ENCODE results near the gene ARMC8. TPM values are rescaled to one million over a fixed set of nuclear protein-coding genes. Genes with fewer than 3 reads are reported as not detected.

Gene ARMC8
- total and polyA plus RNA-seq, 8 donors = 11.7 to 125 (median 37.4) TPM

DNA sequence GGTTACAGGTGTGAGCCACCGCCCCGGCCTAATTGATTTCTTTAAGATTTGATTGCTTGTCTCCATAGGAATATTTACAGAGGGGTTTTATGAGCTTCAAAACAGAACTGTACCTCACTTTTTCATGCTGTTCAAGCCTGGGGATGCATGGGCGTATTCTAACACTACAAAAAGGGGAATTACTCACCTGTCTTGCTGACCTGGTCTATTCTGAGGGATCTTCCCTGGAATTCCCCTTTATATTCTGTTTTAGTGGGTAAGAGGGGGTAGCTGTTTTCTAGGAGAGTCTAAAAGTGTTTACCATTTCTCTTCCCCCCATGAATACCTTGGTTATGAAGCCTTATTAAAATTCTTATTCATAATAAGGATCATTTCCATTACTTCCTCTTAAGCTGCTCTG lies 94.5 kb downstream of the ARMC8 start:
- Histone ChIP-seq H3K27me3 (no peaks in the 10 kb centered on the region), H3K4me3 (no peak overlapping the region), H3K27ac (no peak overlapping the region), H3K36me3 (peaks cover 17 to 79% (median 58%) of the 10 kb centered on the region in 4 donors), H3K4me1 (no peaks in the 10 kb centered on the region), H3K9me3 (no peaks in the 10 kb centered on the region)
- WGBS, 5 donors = 92 to 100% (median 96%) methylated on average over 3 of the region's 3 CpGs
- intact Hi-C loops (cut with DNase I; ENCODE audit: low total_unique reads) = no loop called here
- no peak for TF ChIP-seq EP300 (IDR thresholded peaks at IDR 0.05)
- TF ChIP-seq POLR2A (IDR thresholded peaks at IDR 0.05) = no peak
- TF ChIP-seq, protein P1, sequence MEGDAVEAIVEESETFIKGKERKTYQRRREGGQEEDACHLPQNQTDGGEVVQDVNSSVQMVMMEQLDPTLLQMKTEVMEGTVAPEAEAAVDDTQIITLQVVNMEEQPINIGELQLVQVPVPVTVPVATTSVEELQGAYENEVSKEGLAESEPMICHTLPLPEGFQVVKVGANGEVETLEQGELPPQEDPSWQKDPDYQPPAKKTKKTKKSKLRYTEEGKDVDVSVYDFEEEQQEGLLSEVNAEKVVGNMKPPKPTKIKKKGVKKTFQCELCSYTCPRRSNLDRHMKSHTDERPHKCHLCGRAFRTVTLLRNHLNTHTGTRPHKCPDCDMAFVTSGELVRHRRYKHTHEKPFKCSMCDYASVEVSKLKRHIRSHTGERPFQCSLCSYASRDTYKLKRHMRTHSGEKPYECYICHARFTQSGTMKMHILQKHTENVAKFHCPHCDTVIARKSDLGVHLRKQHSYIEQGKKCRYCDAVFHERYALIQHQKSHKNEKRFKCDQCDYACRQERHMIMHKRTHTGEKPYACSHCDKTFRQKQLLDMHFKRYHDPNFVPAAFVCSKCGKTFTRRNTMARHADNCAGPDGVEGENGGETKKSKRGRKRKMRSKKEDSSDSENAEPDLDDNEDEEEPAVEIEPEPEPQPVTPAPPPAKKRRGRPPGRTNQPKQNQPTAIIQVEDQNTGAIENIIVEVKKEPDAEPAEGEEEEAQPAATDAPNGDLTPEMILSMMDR (IDR thresholded peaks at IDR 0.05) = no peak
- no peak for TF ChIP-seq POLR2AphosphoS5 (IDR thresholded peaks at IDR 0.05)
- DNase-seq = no peak

- intact Hi-C loops (cut with DNase I; ENCODE audit: low total_unique reads) = no loop called here
- no peaks in the 10 kb centered on the region for H3K27me3 ChIP-seq
- no peak overlapping the region for H3K27ac ChIP-seq
- H3K9me3 ChIP-seq = no peaks in the 10 kb centered on the region
- H3K4me3 ChIP-seq = no peak overlapping the region
- WGBS, 5 donors = 95 to 100% (median 97%) methylated on average over 2 of the region's 2 CpGs
- H3K36me3 ChIP-seq = peaks cover 27 to 80% (median 61%) of the 10 kb centered on the region in 4 donors
- DNase-seq = no peak
- TF ChIP-seq POLR2A (IDR thresholded peaks at IDR 0.05) = no peak
- no peak for TF ChIP-seq POLR2AphosphoS5 (IDR thresholded peaks at IDR 0.05)
- no peak for TF ChIP-seq EP300 (IDR thresholded peaks at IDR 0.05)
- TF ChIP-seq, protein P1 (IDR thresholded peaks at IDR 0.05) = no peak
- H3K4me1 ChIP-seq = no peaks in the 10 kb centered on the region
These were observed 95.7 kb downstream of the ARMC8 start for GRCh38 chr3:138282836-138283235.

DNA sequence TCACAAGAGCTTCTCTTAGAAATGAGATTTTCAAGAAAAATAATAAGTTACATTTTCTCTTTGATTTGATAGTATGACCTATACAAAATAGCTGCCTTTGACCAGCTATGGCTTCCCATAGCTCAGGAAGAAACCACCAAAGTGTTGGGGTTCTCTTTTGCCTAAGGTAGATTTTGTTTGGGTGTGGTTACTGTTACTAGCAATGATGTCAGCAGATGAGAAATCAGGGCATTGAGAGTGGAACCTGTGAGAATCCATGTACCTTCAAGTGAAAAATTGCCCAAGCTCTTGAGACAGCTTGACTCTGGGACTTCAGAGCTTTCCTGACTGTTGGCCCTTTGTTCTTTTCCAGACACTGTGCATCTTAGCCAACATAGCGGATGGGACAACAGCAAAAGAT lies 97.0 kb downstream of the ARMC8 start:
- TF ChIP-seq POLR2AphosphoS5 (IDR thresholded peaks at IDR 0.05) = no peak
- no peak for TF ChIP-seq EP300 (IDR thresholded peaks at IDR 0.05)
- no peak for TF ChIP-seq POLR2A (IDR thresholded peaks at IDR 0.05)
- TF ChIP-seq, protein P1 (IDR thresholded peaks at IDR 0.05) = no peak
- peaks cover 28 to 85% (median 70%) of the 10 kb centered on the region in 4 donors for H3K36me3 ChIP-seq
- no peaks in the 10 kb centered on the region for H3K9me3 ChIP-seq
- 93 to 100% (median 94%) methylated on average over 1 of the region's 1 CpG for WGBS, 5 donors
- no peak overlapping the region for H3K27ac ChIP-seq
- H3K4me1 ChIP-seq = no peaks in the 10 kb centered on the region
- no peaks in the 10 kb centered on the region for H3K27me3 ChIP-seq
- H3K4me3 ChIP-seq = no peak overlapping the region
- intact Hi-C loops (cut with DNase I; ENCODE audit: low total_unique reads) = no loop called here
- no peak for DNase-seq

DNA sequence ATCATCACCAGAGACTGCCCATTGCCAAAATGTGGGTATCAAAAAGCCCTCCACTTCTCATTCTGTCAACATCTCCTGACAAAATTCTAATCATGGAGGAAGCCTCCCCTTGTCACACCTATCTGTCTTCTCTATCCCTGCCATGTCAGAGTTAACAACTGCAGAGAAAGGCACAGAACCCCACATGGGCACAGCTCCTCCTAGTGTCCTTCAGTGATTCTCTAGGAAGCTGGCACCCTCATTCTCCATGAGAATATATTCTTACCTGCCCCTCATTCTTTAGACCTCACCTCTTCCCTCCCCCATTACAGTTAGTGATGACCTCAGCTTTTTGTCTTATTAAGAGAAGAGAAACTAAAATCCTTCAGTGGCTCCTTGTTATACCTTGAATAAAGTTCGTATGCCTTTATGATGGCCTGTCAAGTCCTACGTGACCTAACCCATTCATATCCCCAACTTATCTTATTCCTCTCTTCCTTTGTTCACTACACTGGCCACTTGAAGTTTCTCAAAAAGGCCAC lies 97.9 kb downstream of the ARMC8 start:
- WGBS, 5 donors = 88 to 100% (median 97%) methylated on average over 2 of the region's 2 CpGs
- Histone ChIP-seq H3K4me1 (no peaks in the 10 kb centered on the region), H3K9me3 (no peaks in the 10 kb centered on the region), H3K36me3 (peaks cover 37 to 87% (median 77%) of the 10 kb centered on the region in 4 donors), H3K4me3 (no peak overlapping the region), H3K27ac (no peak overlapping the region), H3K27me3 (no peaks in the 10 kb centered on the region)
- TF ChIP-seq, protein P1 (IDR thresholded peaks at IDR 0.05) = no peak
- TF ChIP-seq POLR2A (IDR thresholded peaks at IDR 0.05) (no peak), EP300 (IDR thresholded peaks at IDR 0.05) (no peak), POLR2AphosphoS5 (IDR thresholded peaks at IDR 0.05) (no peak)
- DNase-seq = no peak
- intact Hi-C loops (cut with DNase I; ENCODE audit: low total_unique reads) = no loop called here

Data from stomach (tissue), 9 donors.